Measurements from ENCODE around the gene ADGRA3.
"Not testable (repeated sequence)": the region's sequence is repeated elsewhere in the genome, so short reads cannot be mapped to it uniquely, and the experiment has no call there.

The ADGRA3 gene

GRCh38 chr4:22478426-22478825 lies 37.4 kb downstream of the ADGRA3 start:
- DNase-seq: no peak

- DNase-seq: no peak
These were observed 38.1 kb downstream of the ADGRA3 start for GRCh38 chr4:22477813-22478182.

GRCh38 chr4:22477136-22477812 lies 38.6 kb downstream of the ADGRA3 start:
- no peak for DNase-seq

GRCh38 chr4:22476011-22476410 lies 39.9 kb downstream of the ADGRA3 start:
- DNase-seq: no peak

DNA sequence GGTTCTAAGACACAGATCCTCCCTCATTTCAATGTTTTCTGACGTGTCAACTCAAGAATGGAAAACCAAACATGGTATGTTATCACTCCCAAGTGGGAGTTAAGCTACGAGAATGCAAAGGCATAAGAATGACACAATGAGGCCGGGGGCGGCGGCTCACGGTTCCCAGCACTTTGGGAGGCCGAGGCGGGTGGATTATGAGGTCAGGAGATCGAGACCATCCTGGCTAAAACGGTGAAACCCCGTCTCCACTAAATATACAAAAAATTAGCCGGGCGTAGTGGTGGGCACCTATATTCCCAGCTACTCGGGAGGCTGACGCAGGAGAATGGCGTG lies 40.6 kb downstream of the ADGRA3 start:
- not testable (repeated sequence) for DNase-seq

DNA sequence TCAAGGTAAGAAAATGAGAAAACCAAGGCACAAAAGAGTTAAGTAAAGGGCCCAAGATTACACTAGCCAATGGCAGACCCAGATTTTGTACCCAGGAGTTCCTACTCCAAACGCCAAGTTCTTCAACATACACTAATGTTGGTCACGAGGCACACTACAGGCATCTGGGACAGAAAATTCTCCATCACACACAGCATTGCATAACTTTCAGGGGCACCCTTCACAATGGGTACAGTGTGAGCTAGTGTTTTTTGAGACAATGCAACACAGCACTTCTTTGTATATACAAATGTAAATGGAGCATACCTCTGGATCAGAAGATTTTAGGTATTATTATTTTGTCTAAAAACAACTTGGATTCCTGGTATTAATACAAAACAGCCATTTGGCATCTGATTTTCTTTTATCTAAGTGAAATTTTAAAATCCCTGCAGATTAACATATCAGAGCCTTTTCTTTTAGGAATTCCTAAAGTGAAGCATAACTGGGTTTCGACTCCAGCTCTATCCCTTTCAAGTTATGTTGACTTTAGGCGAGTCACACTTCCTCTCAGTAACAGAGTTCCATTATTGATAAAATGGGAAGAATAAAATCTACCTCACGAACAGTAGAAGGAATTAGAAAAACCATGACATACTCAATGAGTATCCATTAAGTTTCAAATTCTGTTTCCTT lies 41.1 kb downstream of the ADGRA3 start:
- DNase-seq: no peak

DNA sequence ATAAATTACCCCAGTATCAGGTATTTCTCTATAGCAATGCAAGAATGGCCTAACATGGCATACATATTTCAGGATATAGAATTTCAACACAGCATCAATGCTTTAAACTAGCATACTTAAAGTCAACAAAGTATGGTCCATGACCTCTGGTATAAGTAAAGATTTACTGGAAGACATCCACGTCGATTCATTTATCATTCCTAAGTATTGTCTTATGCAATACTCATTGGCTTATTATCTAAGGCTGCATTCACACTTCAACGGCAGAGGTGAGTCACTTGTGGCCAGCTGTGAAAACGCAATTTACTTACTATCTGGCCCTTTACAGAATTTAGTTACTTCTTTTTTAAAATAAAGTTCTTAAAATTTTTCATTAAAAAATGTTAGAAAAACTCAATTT lies 42.6 kb downstream of the ADGRA3 start:
- DNase-seq: no peak

- DNase-seq: no peak
These were observed 43.8 kb downstream of the ADGRA3 start for GRCh38 chr4:22471999-22472461.

- DNase-seq: no peak
These were observed 44.4 kb downstream of the ADGRA3 start for GRCh38 chr4:22471419-22471818.

DNA sequence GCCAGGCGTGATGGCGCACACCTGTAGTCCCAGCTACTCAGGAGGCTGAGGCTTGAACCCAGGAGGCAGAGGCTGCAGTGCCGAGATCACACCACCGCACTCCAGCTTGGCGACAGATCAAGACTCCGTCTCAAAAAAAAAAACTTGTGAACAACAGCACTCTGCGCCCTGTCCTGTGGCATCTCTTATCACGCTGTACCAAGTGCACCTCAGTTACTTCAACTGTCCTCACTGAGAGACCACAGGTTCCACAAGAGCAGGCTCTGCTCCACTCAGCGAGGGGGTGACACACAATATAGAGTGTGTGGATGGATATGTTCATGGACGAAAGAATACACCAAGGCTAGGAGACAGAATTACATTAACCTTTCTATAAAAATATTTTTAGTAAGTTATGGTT lies 49.3 kb downstream of the ADGRA3 start:
- DNase-seq: no peak

DNA sequence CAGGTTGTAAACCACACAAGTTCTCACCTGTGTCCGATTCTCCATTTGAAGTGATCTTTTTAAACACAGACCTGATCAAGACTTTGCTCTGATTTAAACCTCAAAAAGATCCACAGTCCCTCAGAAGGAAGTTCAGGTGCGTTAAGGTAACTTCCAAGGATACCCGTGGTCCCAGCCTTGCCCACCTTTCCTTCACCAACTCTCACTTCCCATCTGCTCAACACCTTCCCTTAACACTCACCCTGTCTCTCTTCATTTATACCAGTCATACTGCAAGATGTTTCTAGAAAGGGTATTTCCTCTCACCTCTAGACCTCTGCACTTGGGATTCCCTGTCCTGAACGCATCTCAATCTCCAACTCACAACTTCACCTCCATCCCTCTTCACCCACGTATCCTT lies 49.9 kb downstream of the ADGRA3 start:
- no peak for DNase-seq

- no peak for DNase-seq
These were observed 50.5 kb downstream of the ADGRA3 start for GRCh38 chr4:22465349-22465748.

DNA sequence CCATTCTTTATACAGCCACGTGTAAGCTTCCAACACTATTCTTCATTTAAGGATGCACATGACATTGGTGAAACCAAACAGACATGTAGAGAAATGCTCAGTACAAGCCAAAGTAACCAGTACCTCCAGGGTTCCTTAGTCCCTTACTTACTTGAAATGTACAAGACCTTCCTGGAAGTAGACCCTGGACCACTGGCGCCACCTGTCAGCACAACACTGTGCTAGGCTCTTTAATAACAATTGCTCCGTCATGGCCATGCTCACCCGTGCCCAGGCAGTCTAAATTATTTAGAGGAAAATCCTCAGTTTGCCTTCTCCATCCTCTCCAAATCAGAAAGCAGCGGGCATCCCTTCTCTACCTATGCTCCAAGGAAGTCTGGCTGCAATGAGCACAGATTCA lies 52.7 kb downstream of the ADGRA3 start:
- no peak for DNase-seq

DNA sequence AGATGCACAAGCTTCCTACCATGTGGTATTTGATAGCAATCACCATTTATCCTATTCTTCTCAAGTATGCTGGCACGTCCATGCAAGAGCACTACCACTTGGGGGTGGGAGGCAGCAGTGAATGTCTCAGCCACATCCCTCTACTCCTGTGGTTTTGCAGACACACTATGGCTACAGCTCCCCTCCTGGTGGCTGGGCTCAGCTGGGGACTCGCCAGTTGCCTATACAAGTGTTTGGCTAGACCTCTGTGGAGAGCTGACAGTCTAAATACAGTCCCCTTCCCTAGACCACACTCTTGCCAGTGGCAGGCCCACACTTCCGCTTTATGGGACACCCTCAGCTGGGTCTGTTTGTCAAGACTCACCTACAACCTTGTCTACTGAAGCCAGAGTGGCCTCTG lies 53.2 kb downstream of the ADGRA3 start:
- no peak for DNase-seq

DNA sequence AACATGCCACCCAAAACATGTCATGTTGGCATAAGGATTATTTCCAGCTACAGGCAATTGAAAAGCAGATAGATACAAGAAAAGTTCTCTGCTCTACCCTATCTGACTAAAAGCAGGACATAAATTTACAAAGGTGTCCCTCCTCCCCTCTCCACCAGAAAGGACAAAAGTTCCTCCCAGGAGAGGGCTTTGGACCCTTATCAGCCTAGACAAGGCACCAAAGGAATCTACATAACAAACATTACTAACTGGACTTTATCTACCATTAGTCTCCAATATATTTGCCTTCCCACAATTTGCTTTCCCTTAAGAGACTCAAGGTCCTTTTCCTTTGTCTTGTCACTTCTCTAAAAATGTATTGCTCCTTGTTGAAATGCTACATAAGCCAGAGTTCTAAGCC lies 55.6 kb downstream of the ADGRA3 start:
- DNase-seq: no peak

DNA sequence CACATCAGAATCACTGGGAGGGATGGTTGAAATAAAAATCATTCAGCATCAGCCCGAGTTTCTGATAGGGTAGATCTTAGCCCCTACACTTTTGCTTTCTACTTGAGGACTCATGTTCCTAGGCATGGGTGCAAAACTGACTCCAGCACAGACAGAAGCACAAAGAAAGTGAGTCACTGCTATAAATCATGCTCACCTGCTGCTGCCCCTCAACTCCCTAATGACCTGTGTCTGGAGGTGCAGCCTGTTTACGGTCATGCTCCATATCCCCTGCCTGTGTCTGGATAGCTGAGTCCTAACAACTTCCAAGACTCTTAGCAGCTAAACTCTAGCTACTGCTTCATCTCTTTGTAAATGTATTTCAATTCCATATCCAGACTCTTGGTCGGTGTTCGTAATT lies 57.8 kb downstream of the ADGRA3 start:
- no peak for DNase-seq

DNA sequence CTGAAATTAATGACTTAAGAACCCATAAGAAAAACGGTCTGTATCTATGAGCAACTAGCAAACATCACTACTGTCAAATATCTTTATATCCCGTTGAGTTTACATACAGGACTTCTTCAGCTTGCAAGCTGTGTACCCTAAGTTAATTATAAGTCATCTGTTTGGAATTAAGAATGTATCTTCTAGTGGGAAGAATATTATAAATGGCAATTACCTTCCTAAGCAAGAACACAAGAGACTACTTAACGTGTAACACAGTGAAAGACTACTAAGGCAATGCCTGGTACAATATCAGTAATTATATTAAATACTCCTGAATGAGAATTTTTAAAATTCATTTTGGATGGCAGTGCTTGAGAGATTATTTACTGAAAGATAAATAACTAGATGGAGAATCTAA lies 58.5 kb downstream of the ADGRA3 start:
- no peak for DNase-seq

GRCh38 chr4:22456291-22456690 lies 59.6 kb downstream of the ADGRA3 start:
- no peak for DNase-seq

DNA sequence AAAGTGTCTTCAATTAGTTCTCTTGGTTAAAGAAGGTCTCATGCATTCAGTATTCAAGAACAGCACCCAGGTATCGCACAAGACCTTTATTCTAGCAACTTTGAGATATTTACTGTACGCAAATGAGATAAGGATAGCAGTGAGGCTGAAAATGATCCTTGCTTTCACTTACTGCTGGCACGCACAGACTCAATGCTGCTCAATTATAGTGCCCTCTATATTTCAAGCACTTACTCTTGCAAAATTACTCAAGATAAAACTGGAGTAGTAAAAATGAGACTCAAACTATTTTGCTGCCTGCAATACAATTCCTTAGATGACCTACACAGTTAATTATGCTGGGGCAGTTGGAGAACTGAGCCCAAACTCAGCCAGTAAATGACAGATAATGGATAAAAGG lies 60.9 kb downstream of the ADGRA3 start:
- no peak for DNase-seq

- DNase-seq: no peak
These were observed 61.5 kb downstream of the ADGRA3 start for GRCh38 chr4:22454216-22454838.

- no peak for DNase-seq
These were observed 71.1 kb downstream of the ADGRA3 start for GRCh38 chr4:22444813-22445212.

DNA sequence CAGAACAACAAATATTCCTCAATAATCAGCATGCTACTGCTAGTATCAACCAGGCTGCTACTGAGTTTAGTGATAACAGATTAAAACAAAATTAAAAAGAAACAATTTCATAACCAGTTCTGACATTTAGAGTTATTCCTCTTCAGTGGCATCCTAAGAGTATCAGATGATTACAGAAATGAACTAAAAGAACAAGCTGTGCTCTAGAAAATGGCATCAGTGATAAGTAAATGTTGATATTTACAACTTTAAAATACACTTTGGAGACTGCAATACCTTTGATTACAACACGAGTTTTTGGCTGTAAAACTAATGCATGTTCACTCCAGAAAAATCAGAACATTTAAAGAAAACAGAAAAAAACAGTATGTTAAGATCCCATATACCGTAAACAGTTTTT lies 72.9 kb downstream of the ADGRA3 start:
- DNase-seq: no peak

DNA sequence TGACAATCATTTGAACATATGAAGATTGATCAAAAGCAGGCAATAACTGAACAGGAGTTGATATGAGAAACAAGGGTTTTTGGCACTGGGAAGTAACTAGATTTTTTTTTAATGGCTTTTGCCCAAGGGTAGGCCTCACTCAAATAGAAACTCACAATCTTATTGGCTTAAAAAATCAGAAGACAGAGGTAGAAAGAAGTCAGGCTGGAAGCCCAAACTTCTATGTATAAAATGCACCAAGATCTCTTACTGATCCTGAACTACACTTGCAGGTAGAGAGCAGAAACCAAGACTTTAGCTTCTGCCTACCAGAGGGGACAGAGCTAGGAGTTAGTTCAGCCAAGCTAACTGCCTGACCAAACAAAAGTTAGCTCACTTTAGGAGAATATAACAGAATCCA lies 74.9 kb downstream of the ADGRA3 start:
- no peak for DNase-seq

DNA sequence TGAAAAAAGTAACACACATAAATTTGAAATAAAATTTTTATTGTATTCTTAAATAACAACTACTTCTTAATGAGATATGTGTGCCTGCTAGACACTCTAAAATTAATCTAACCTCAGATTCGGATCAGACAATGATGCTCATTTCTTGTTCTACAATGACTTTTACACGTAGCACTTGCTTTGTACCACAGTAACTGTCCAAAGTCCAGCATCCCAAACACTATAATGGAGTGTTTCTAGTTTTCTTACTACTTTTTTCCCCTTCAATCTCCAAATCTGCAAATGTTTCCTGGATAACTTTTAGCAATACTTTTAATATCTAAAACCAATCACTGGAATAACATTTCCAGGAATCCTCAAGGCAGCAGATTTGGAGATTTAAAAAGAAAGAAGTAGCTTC lies 75.9 kb downstream of the ADGRA3 start:
- DNase-seq: no peak

DNA sequence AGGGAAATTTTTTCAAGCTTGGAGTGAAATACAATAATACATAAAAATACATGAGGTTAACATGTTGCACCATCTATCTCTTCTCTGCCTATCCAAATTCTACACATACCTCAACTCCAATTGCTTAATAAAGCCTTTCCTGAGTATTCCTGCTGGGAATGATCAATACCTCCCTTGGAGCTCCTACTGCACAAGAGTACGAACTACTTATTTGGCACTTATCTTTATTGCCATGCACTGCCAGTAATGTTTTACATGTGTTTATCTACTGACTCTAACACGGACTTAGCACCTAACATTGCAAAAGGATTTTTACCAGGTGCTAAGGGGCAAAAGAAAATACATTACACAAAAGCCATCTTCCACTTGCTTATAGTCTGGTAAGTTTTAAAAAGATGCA lies 80.2 kb downstream of the ADGRA3 start:
- no peak for DNase-seq

Data from DMS 273 treated with DMSO at 0.1 percent for 48 hours (cell line).